H1 (cell line): ENCODE measurements around the gene MYPN. TPM values are rescaled to one million over a fixed set of nuclear protein-coding genes. Genes with fewer than 3 reads are reported as not detected.

Source experiments
- BCL11A ChIP-seq, 2 experiments: IDR thresholded peaks; one replicate each; pipeline ENCODE4 v1.6.1; 2011; ENCODE audit warnings: low read depth in 2 of 2, low read length in 2 of 2, mild to moderate bottlenecking in 2 of 2
- TBP ChIP-seq: IDR thresholded peaks from 2 replicates; pipeline ENCODE4 v1.6.1; 2011; ENCODE audit warnings: low read depth, low read length, improper control_type of control experiment
- polyA plus RNA-seq, 7 experiments: library from polyadenylated mRNA; depleted of rRNA in 3 of 7; stranded (reverse) in 5 of 7; unstranded in 2 of 7; fragments of >200 nt in 5 of 7; fragments of 200-250 nt in 2 of 7; gene quantifications; 1 replicate in 5 of 7; 2 replicates in 1 of 7; 4 replicates in 1 of 7; pipeline versions ENCODE4 v1.2.1 to v1.2.3, GENCODE V29; 2011 to 2013; ENCODE audit warnings: missing spikeins in 2 of 7, mixed read lengths in 2 of 7
- total RNA-seq: library from RNA; stranded (reverse); fragmentation: NEBNext Ultra II Directional; extraction: Animal tissue kit (Norgen Biotek cat#: 25700); gene quantifications from 2 replicates; pipeline ENCODE4 v1.2.1, GENCODE V29; 2021

MYPN gene
- total and polyA plus RNA-seq, 2 of the 8 experiments (the other 6 are each of a cell fraction or from before 2014, with no cell fraction given): not detected

- TF ChIP-seq BCL11A (IDR thresholded peaks at IDR 0.05; ENCODE audit: low read depth in 2 of 2, low read length in 2 of 2): no peak
- TF ChIP-seq TBP: no peak
Observed at GRCh38 chr10:68249297-68249696, 140.0 kb downstream of the MYPN start (continued).
